Hepatocyte (in vitro differentiated cells): ENCODE data around the gene TEX52.

Experiments used
- CTCF ChIP-seq: fragments of 200-600 bp; sonication (generic); IDR thresholded peaks from 2 replicates; pipeline ENCODE4 v1.5.1; 2016; ENCODE audit warnings: antibody characterized with exemption, mild to moderate bottlenecking; ENCODE audit not compliant: poor library complexity
- EZH2 ChIP-seq: fragments of 200-600 bp; sonication (generic); IDR thresholded peaks from 2 replicates; pipeline ENCODE4 v1.6.1; 2016; ENCODE audit warnings: antibody characterized with exemption, mild to moderate bottlenecking, borderline replicate concordance
- EZH2phosphoT487 ChIP-seq: fragments of 200-600 bp; sonication (generic); IDR thresholded peaks from one replicate; pipeline ENCODE4 v1.6.1; 2018; ENCODE audit warnings: antibody characterized with exemption, mild to moderate bottlenecking, low read depth, moderate library complexity; ENCODE audit not compliant: unreplicated experiment, severe bottlenecking

- TF ChIP-seq CTCF, result no peak
- no peak for TF ChIP-seq EZH2
- TF ChIP-seq EZH2phosphoT487, result no peak
Measured at GRCh38 chr12:2904260-2904659, 47.4 kb upstream of the TEX52 start.
